ENCODE data around the gene ADAMTS14. TPM values are rescaled to one million over a fixed set of nuclear protein-coding genes. Genes with fewer than 3 reads are reported as not detected.

ADAMTS14 gene
- total RNA-seq, 1 experiment from 2014 or later: 7.6 TPM

DNA sequence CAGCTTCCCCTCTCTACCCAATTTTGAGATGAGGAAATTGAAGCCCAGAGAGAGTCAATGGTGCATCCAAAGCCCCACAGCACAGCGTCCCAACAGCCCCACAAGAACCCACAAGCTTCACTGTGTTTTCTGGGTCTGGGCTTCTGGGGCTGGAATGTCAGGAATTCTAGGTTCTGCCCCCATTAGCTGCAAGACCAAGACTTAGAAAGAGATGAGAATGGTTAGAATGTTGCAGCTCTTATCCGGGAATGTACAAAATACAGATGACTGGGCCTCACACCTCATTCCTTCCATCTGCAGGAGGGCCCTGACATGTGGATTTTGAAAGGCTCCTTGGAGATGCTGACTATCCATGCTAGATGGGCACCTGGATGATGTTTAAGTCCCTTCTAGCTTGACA lies 137.4 kb downstream of the ADAMTS14 start:
- Histone ChIP-seq H3K36me3 (no peaks in the 10 kb centered on the region), H3K9me3 (replicated peaks) (no peaks in the 10 kb centered on the region), H3K27me3 (no peaks in the 10 kb centered on the region), H3K4me3 (no peak overlapping the region), H3K27ac (no peak overlapping the region), H3K4me1 (peaks cover 13% of the 10 kb centered on the region)
- no peak for DNase-seq

GRCh38 chr10:70810967-70811366 lies 138.7 kb downstream of the ADAMTS14 start:
- Histone ChIP-seq H3K4me3 (no peak overlapping the region), H3K27ac (no peak overlapping the region), H3K9me3 (replicated peaks) (no peaks in the 10 kb centered on the region), H3K36me3 (no peaks in the 10 kb centered on the region), H3K4me1 (peaks cover 6% of the 10 kb centered on the region), H3K27me3 (no peaks in the 10 kb centered on the region)
- DNase-seq: no peak

DNA sequence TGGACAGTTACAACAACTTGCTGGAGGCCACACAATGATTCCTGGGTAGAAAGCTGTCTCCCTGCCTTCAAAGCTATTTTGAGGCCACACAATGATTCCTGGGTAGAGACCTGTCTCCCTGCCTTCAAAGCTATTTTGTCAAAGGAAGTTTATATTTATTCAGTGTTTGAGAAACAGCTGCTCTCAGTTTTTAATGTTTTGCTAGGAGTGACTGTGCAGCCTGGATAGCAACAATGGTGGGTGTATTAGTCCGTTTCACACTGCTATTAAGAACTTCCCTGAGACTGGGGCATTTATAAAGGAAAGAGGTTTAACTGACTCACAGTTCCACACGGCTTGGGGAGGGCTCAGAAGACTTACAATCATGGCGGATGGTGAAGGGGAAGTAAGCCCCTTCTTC lies 139.6 kb downstream of the ADAMTS14 start:
- H3K27ac ChIP-seq: no peak overlapping the region
- H3K36me3 ChIP-seq: no peaks in the 10 kb centered on the region
- no peaks in the 10 kb centered on the region for H3K9me3 ChIP-seq (replicated peaks)
- peak in 1 of 2 experiments; percentile 24 for DNase-seq
- no peaks in the 10 kb centered on the region for H3K27me3 ChIP-seq
- H3K4me1 ChIP-seq: no peaks in the 10 kb centered on the region
- H3K4me3 ChIP-seq: no peak overlapping the region

Other genes with a start within 250 kb of the ADAMTS14 start
- gene NODAL, start 230.8 kb upstream of the ADAMTS14 start, total RNA-seq (2014; rRNA removed; shearing (Covaris generic)): not detected in 2 replicates
- gene PALD1, start 193.7 kb upstream of the ADAMTS14 start, total RNA-seq (2014; rRNA removed; shearing (Covaris generic)): 12.5 and 12.8 TPM in 2 replicates
- not detected in 2 replicates for gene PRF1, start 69.8 kb upstream of the ADAMTS14 start, total RNA-seq (2014; rRNA removed; shearing (Covaris generic))
- gene TBATA, start 112.9 kb downstream of the ADAMTS14 start, total RNA-seq (2014; rRNA removed; shearing (Covaris generic)): not detected in 2 replicates
- gene SGPL1, start 143.4 kb downstream of the ADAMTS14 start, total RNA-seq (2014; rRNA removed; shearing (Covaris generic)): 37.9 and 41.4 TPM in 2 replicates
- 25.5 TPM in 2 replicates for gene PCBD1, start 216.1 kb downstream of the ADAMTS14 start, total RNA-seq (2014; rRNA removed; shearing (Covaris generic))

Measured in SJCRH30 (cell line).